IMR-90 (cell line): ENCODE results near the gene SHISA6. TPM values are rescaled to one million over a fixed set of nuclear protein-coding genes. Genes with fewer than 3 reads are reported as not detected.

Experiments
- ATAC-seq: fragments of 200-7000 bp; cut with Tn5 transposase; 2 replicates; pipeline ENCODE4 v1.9.1; 2020; ENCODE audit warnings: low read depth, mild to moderate bottlenecking, moderate library complexity
- BruUV-seq: library from RNA; stranded (reverse); fragments of 400-500 nt; replicated peaks from 2 replicates; lab custom pipeline; 2021; lab: Mats Ljungman, UMichigan
- CTCF ChIA-PET: fragments of 300-600 bp; formaldehyde crosslinking; extraction: SDS; loops from one replicate; lab custom pipeline; 2021; ENCODE audit warnings: antibody characterized with exemption; lab: Yijun Ruan, JAX
- POLR2A ChIA-PET: fragments of 300-600 bp; sonication (Branson Sonifier 250); formaldehyde crosslinking; loops from one replicate; lab custom pipeline; 2022; ENCODE audit warnings: antibody characterized with exemption; ENCODE audit not compliant: unreplicated experiment; lab: Charles Lee
- DNase-seq: peaks from one replicate; pipeline ENCODE4 v3.0.0; 2013
- H2AFZ ChIP-seq: replicated peaks from 2 replicates; pipeline ENCODE3; 2013; ENCODE audit warnings: low read length, mild to moderate bottlenecking; ENCODE audit not compliant: poor library complexity
- H2AK5ac ChIP-seq: 2 replicates; pipeline ENCODE4 v1.6.1; 2013; ENCODE audit warnings: low read depth, low read length, inconsistent platforms
- H2AK9ac ChIP-seq: replicated peaks from 2 replicates; pipeline ENCODE3; 2013; ENCODE audit warnings: mild to moderate bottlenecking, low read depth, low read length, moderate library complexity; ENCODE audit not compliant: poor library complexity
- H2BK120ac ChIP-seq: 2 replicates; pipeline ENCODE4 v1.6.1; 2013; ENCODE audit warnings: low read depth, low read length, inconsistent platforms
- H2BK15ac ChIP-seq: 3 replicates; pipeline ENCODE4 v1.6.1; 2013; ENCODE audit warnings: low read depth, low read length, inconsistent platforms
- H2BK20ac ChIP-seq: 2 replicates; pipeline ENCODE4 v1.6.1; 2013; ENCODE audit warnings: low read depth, mild to moderate bottlenecking, inconsistent platforms, low read length, moderate library complexity
- H2BK5ac ChIP-seq: 2 replicates; pipeline ENCODE4 v1.6.1; 2013; ENCODE audit warnings: mild to moderate bottlenecking, low read depth, low read length, inconsistent platforms; ENCODE audit not compliant: poor library complexity, severe bottlenecking
- H3K14ac ChIP-seq: replicated peaks from 2 replicates; pipeline ENCODE4 v1.6.1; 2013; ENCODE audit warnings: low read depth, low read length, inconsistent platforms
- H3K18ac ChIP-seq: 2 replicates; pipeline ENCODE4 v1.6.1; 2013; ENCODE audit warnings: low read depth, low read length, control low read depth
- H3K23ac ChIP-seq: 2 replicates; pipeline ENCODE4 v1.6.1; 2013; ENCODE audit warnings: low read depth, low read length, inconsistent platforms
- H3K27ac ChIP-seq: 2 replicates; pipeline ENCODE4 v1.5.1; 2013; ENCODE audit warnings: mild to moderate bottlenecking, control low read depth, low read length; ENCODE audit not compliant: insufficient read depth
- H3K27me3 ChIP-seq: 2 replicates; pipeline ENCODE4 v1.6.1; 2013; ENCODE audit warnings: low read length; ENCODE audit not compliant: control insufficient read depth, insufficient read depth
- H3K36me3 ChIP-seq: 2 replicates; pipeline ENCODE4 v1.6.1; 2013; ENCODE audit warnings: low read length, mixed read lengths; ENCODE audit not compliant: control insufficient read depth, insufficient read depth
- H3K4ac ChIP-seq: 2 replicates; pipeline ENCODE4 v1.6.1; 2013; ENCODE audit warnings: low read depth, low read length, inconsistent platforms
- H3K4me1 ChIP-seq: 2 replicates; pipeline ENCODE4 v1.6.1; 2013; ENCODE audit warnings: low read length, mixed read lengths; ENCODE audit not compliant: control insufficient read depth, insufficient read depth
- H3K4me2 ChIP-seq: 2 replicates; pipeline ENCODE4 v1.6.1; 2013; ENCODE audit warnings: low read depth, mild to moderate bottlenecking, control low read depth, low read length, moderate library complexity
- H3K4me3 ChIP-seq: 2 replicates; pipeline ENCODE4 v1.5.1; 2013; ENCODE audit warnings: low read depth, mild to moderate bottlenecking, control low read depth, low read length, moderate library complexity; ENCODE audit not compliant: insufficient read depth
- H3K56ac ChIP-seq: 2 replicates; pipeline ENCODE4 v1.6.1; 2013; ENCODE audit warnings: low read length, inconsistent platforms; ENCODE audit not compliant: insufficient read depth; ENCODE audit errors: extremely low read depth
- H3K79me1 ChIP-seq, 2 experiments: 2 replicates each; pipeline ENCODE4 v1.6.1; 2013; ENCODE audit warnings: low read length in 2 of 2, inconsistent platforms in 1 of 2, low read depth in 1 of 2
- H3K9ac ChIP-seq: 2 replicates; pipeline ENCODE4 v1.6.1; 2013; ENCODE audit warnings: low read depth, low read length, control low read depth
- H3K9me1 ChIP-seq: 2 replicates; pipeline ENCODE4 v1.6.1; 2013; ENCODE audit warnings: low read length, inconsistent platforms; ENCODE audit not compliant: insufficient read depth
- H3K9me3 ChIP-seq: 2 replicates; pipeline ENCODE4 v1.6.1; 2013; ENCODE audit warnings: low read length; ENCODE audit not compliant: control insufficient read depth, insufficient read depth
- H4K20me1 ChIP-seq: 2 replicates; pipeline ENCODE4 v1.6.1; 2013; ENCODE audit warnings: low read length, inconsistent platforms; ENCODE audit not compliant: insufficient read depth
- H4K5ac ChIP-seq: 2 replicates; pipeline ENCODE4 v1.6.1; 2013; ENCODE audit warnings: mild to moderate bottlenecking, low read depth, low read length, control low read depth
- H4K8ac ChIP-seq, 2 experiments: 2 replicates each; pipeline ENCODE4 v1.6.1; 2013; ENCODE audit warnings: low read depth in 2 of 2, low read length in 2 of 2, control low read depth in 1 of 2, inconsistent platforms in 1 of 2
- H4K91ac ChIP-seq: 2 replicates; pipeline ENCODE4 v1.6.1; 2013; ENCODE audit warnings: low read depth, low read length, inconsistent platforms; ENCODE audit not compliant: insufficient read depth
- BHLHE40 ChIP-seq: fragments of 150-350 bp; IDR thresholded peaks from 2 replicates; pipeline ENCODE4 v1.6.1; 2016; ENCODE audit warnings: mild to moderate bottlenecking, low read depth, low read length
- CEBPB ChIP-seq: IDR thresholded peaks from 2 replicates; pipeline ENCODE4 v1.6.1; 2012; ENCODE audit warnings: low read depth, low read length, improper control_type of control experiment
- CHD1 ChIP-seq: IDR thresholded peaks from 2 replicates; pipeline ENCODE4 v1.6.1; 2012; ENCODE audit warnings: low read depth, low read length, improper control_type of control experiment
- CTCF ChIP-seq: conservative IDR thresholded peaks from 2 replicates; pipeline ENCODE4 v1.5.1; 2012; ENCODE audit warnings: mild to moderate bottlenecking, low read depth, low read length, improper control_type of control experiment
- ELK1 ChIP-seq: fragments of 150-350 bp; IDR thresholded peaks from 2 replicates; pipeline ENCODE4 v1.6.1; 2016; ENCODE audit warnings: low read depth, mild to moderate bottlenecking, low read length, moderate library complexity, borderline replicate concordance
- FOS ChIP-seq: fragments of 150-350 bp; IDR thresholded peaks from 2 replicates; pipeline ENCODE4 v1.6.1; 2016; ENCODE audit warnings: low read depth, low read length
- MAFK ChIP-seq: IDR thresholded peaks from 2 replicates; pipeline ENCODE4 v1.6.1; 2012; ENCODE audit warnings: low read depth, low read length, improper control_type of control experiment
- MAZ ChIP-seq: IDR thresholded peaks from 2 replicates; pipeline ENCODE4 v1.6.1; 2012; ENCODE audit warnings: low read depth, mild to moderate bottlenecking, low read length, improper control_type of control experiment, moderate library complexity, borderline replicate concordance
- MXI1 ChIP-seq: IDR thresholded peaks from 2 replicates; pipeline ENCODE4 v1.6.1; 2012; ENCODE audit warnings: low read depth, mild to moderate bottlenecking, low read length, moderate library complexity, borderline replicate concordance
- NFE2L2 ChIP-seq: fragments of 150-350 bp; IDR thresholded peaks from 2 replicates; pipeline ENCODE4 v1.6.1; 2016; ENCODE audit warnings: low read depth, mild to moderate bottlenecking, low read length
- POLR2A ChIP-seq: IDR thresholded peaks from 2 replicates; pipeline ENCODE4 v1.6.1; 2012; ENCODE audit warnings: mild to moderate bottlenecking, low read depth, low read length
- RAD21 ChIP-seq: IDR thresholded peaks from 2 replicates; pipeline ENCODE4 v1.6.1; 2012; ENCODE audit warnings: low read length, improper control_type of control experiment
- RCOR1 ChIP-seq: IDR thresholded peaks from 2 replicates; pipeline ENCODE4 v1.6.1; 2012; ENCODE audit warnings: mild to moderate bottlenecking, low read length, improper control_type of control experiment; ENCODE audit not compliant: insufficient replicate concordance
- RFX5 ChIP-seq: IDR thresholded peaks from 2 replicates; pipeline ENCODE4 v1.8.0; 2012; ENCODE audit warnings: low read depth, mild to moderate bottlenecking, low read length, moderate library complexity
- SMC3 ChIP-seq: fragments of 150-350 bp; IDR thresholded peaks from 2 replicates; pipeline ENCODE4 v1.6.1; 2016; ENCODE audit warnings: low read depth, mild to moderate bottlenecking, antibody characterized with exemption, low read length, moderate library complexity
- USF2 ChIP-seq: fragments of 150-350 bp; IDR thresholded peaks from 2 replicates; pipeline ENCODE4 v1.6.1; 2017; ENCODE audit warnings: mild to moderate bottlenecking, antibody characterized with exemption, low read length, low read depth
- WGBS, 2 experiments: methylation state at CpG; one replicate each; pipeline versions ENCODE4 v1.1.5 to v1.1.7; 2013; ENCODE audit warnings: missing lambda C conversion rate in 2 of 2; ENCODE audit not compliant: insufficient read length in 1 of 2; ENCODE audit errors: extremely low coverage in 2 of 2; 5-methylcytosine and 5-hydroxymethylcytosine counted together
- dilution Hi-C: fragments of 300-500 bp; cut with HindIII; formaldehyde crosslinking; loops from one replicate; pipeline ENCODE4 v1.14.3; 2018; ENCODE audit warnings: low sequenced_read_pairs; ENCODE audit not compliant: unreplicated experiment
- in situ Hi-C: fragments of 300-500 bp; cut with MboI; formaldehyde crosslinking; loops from 3 replicates; pipeline ENCODE4 v1.14.3; 2019; ENCODE audit warnings: low sequenced_read_pairs, inconsistent platforms, mixed read lengths
- intact Hi-C: fragments of 100-400 bp; cut with micrococcal nuclease; formaldehyde crosslinking; loops from 2 replicates; pipeline ENCODE4 v1.10.0; 2022
- polyA plus RNA-seq, 3 experiments: library from polyadenylated mRNA; depleted of rRNA; stranded (reverse); fragments of >200 nt; gene quantifications; 2 replicates each; pipeline ENCODE4 v1.2.3, GENCODE V29; 2012; ENCODE audit warnings: low replicate concordance in 1 of 3
- total RNA-seq: library from RNA; depleted of rRNA; stranded (reverse); fragments of >200 nt; gene quantifications from 2 replicates; pipeline ENCODE4 v1.2.3, GENCODE V29; 2012

The SHISA6 gene
- total and polyA plus RNA-seq, 2 of the 4 experiments (the other 2 are of a cell fraction): not detected

GRCh38 chr17:11349106-11349505 lies 108.1 kb downstream of the SHISA6 start:
- no peak overlapping the region for H2AFZ ChIP-seq
- WGBS, 2 experiments: 0% methylated on average over 1 of the region's 3 CpGs; no CpG with 5 or more reads in 1 of the 2 experiments
- CTCF ChIA-PET: no interaction called here
- H2BK15ac ChIP-seq: no peak overlapping the region
- H3K4me2 ChIP-seq: no peak overlapping the region
- H3K79me1 ChIP-seq: no peaks in the 10 kb centered on the region
- no peak overlapping the region for H2BK5ac ChIP-seq
- H3K4me1 ChIP-seq: no peaks in the 10 kb centered on the region
- no peak overlapping the region for H3K23ac ChIP-seq
- TF ChIP-seq ELK1 (no peak), MAFK (no peak), SMC3 (no peak), CEBPB (no peak), CHD1 (no peak), POLR2A (no peak), RCOR1 (no peak), MAZ (no peak), USF2 (no peak), MXI1 (no peak), FOS (no peak), BHLHE40 (no peak), NFE2L2 (no peak), CTCF (no peak), RAD21 (no peak), RFX5 (no peak)
- in situ Hi-C loops (no loop called here), intact Hi-C loops (no loop called here), dilution Hi-C loops (no loop called here)
- POLR2A ChIA-PET: no interaction called here
- no peak overlapping the region for H3K9ac ChIP-seq
- H3K4ac ChIP-seq: no peak overlapping the region
- no peak overlapping the region for H2BK20ac ChIP-seq
- no TSS peak for BruUV-seq
- H3K36me3 ChIP-seq: no peaks in the 10 kb centered on the region
- no peaks in the 10 kb centered on the region for H3K27me3 ChIP-seq
- no peak overlapping the region for H4K8ac ChIP-seq
- no peak overlapping the region for H4K91ac ChIP-seq
- H3K56ac ChIP-seq: no peak overlapping the region
- H3K27ac ChIP-seq: no peak overlapping the region
- ATAC-seq (no peak), DNase-seq (no peak)
- H2AK5ac ChIP-seq: no peak overlapping the region
- H4K5ac ChIP-seq: no peak overlapping the region
- H3K9me1 ChIP-seq: no peaks in the 10 kb centered on the region
- no peaks in the 10 kb centered on the region for H4K20me1 ChIP-seq
- H3K4me3 ChIP-seq: no peak overlapping the region
- no peak overlapping the region for H3K14ac ChIP-seq
- H2AK9ac ChIP-seq: no peak overlapping the region
- peaks cover 9% of the 10 kb centered on the region for H3K9me3 ChIP-seq
- H3K18ac ChIP-seq: no peak overlapping the region
- H2BK120ac ChIP-seq: no peak overlapping the region
